GM21825 (cell line): ENCODE measurements around the gene SFSWAP.

Experiments used
- ATAC-seq: cut with Tn5 transposase; IDR thresholded peaks from one replicate; pipeline ENCODE4 v1.9.1; 2021; ENCODE audit warnings: mild to moderate bottlenecking, moderate library complexity; ENCODE audit not compliant: unreplicated experiment

SFSWAP gene

GRCh38 chr12:131830335-131830913 is 119.5 kb downstream of the SFSWAP start:
- no peak for ATAC-seq

- ATAC-seq: no peak
Measured at GRCh38 chr12:131830914-131831571, 120.2 kb downstream of the SFSWAP start.

GRCh38 chr12:131831635-131832041 is 120.7 kb downstream of the SFSWAP start:
- ATAC-seq: no peak

- ATAC-seq: no peak
Measured at GRCh38 chr12:131832321-131833231, 121.7 kb downstream of the SFSWAP start.

- ATAC-seq: no peak
Measured at GRCh38 chr12:131833288-131833895, 122.5 kb downstream of the SFSWAP start.

- no peak for ATAC-seq
Measured at GRCh38 chr12:131833896-131834641, 123.2 kb downstream of the SFSWAP start.

- no peak for ATAC-seq
Measured at GRCh38 chr12:131834798-131835615, 124.1 kb downstream of the SFSWAP start.

- no peak for ATAC-seq
Measured at GRCh38 chr12:131835616-131836171, 124.8 kb downstream of the SFSWAP start.

- ATAC-seq: no peak
Measured at GRCh38 chr12:131836193-131836592, 125.3 kb downstream of the SFSWAP start.

- no peak for ATAC-seq
Measured at GRCh38 chr12:131836714-131837397, 126.0 kb downstream of the SFSWAP start.

GRCh38 chr12:131840643-131841416 is 129.9 kb downstream of the SFSWAP start:
- no peak for ATAC-seq

GRCh38 chr12:131841547-131841946 is 130.7 kb downstream of the SFSWAP start:
- ATAC-seq: no peak

GRCh38 chr12:131842169-131842568 is 131.3 kb downstream of the SFSWAP start:
- ATAC-seq: no peak

GRCh38 chr12:131843527-131843926 is 132.6 kb downstream of the SFSWAP start:
- ATAC-seq: no peak

- no peak for ATAC-seq
Measured at GRCh38 chr12:131844140-131844539, 133.2 kb downstream of the SFSWAP start.

GRCh38 chr12:131844656-131845055 is 133.8 kb downstream of the SFSWAP start:
- no peak for ATAC-seq

- ATAC-seq: no peak
Measured at GRCh38 chr12:131845121-131845520, 134.2 kb downstream of the SFSWAP start.

GRCh38 chr12:131847456-131847855 is 136.6 kb downstream of the SFSWAP start:
- ATAC-seq: no peak
